Left colon (tissue), 2 donors: ENCODE measurements around the gene TSHR. TPM values are rescaled to one million over a fixed set of nuclear protein-coding genes. Genes with fewer than 3 reads are reported as not detected.
"Not testable (repeated sequence)": the region's sequence is repeated elsewhere in the genome, so short reads cannot be mapped to it uniquely, and the experiment has no call there.

ENCODE experiments used
- ATAC-seq: fragments of 200-7000 bp; cut with Tn5 transposase; one replicate; pipeline ENCODE4 v1.9.1; 2020; ENCODE audit warnings: mild to moderate bottlenecking, moderate library complexity
- DNase-seq, 2 donors: peaks; one replicate each; pipeline ENCODE4 v3.0.0-alpha.2; 2020
- intact Hi-C, 2 donors: fragments of 100-400 bp; cut with DNase I in 1 of 2; cut with micrococcal nuclease in 1 of 2; formaldehyde crosslinking; loops; one replicate each; pipeline versions ENCODE4 v1.11.2 to v1.14.0; 2022; cut with DNase I, micrococcal nuclease
- total RNA-seq, 2 donors: library from RNA; stranded (reverse); fragmentation: NEBNext Ultra II Directional; extraction: Animal tissue kit (Norgen Biotek cat#: 25700); gene quantifications; one replicate each; pipeline ENCODE4 v1.2.1, GENCODE V29; 2021
- donor health status: DM: no; HTN: no; CAD: no.
- donor health status: DM: yes; HTN: yes; CAD: no.

The TSHR gene
- total RNA-seq, 2 donors from 2014 or later = 0.22 TPM; not detected in 1

GRCh38 chr14:81042438-81042837 lies 87.0 kb downstream of the TSHR start:
- DNase-seq (no peak), ATAC-seq (no peak)
- intact Hi-C loops = no loop called here

GRCh38 chr14:81051547-81051946 lies 96.1 kb downstream of the TSHR start:
- no peak for DNase-seq
- intact Hi-C loops = no loop called here
- ATAC-seq = no peak

- intact Hi-C loops, DNase-seq, ATAC-seq: not testable (repeated sequence)
Measured at GRCh38 chr14:81054057-81054456, 98.6 kb downstream of the TSHR start.

- DNase-seq = no peak
- no peak for ATAC-seq
- intact Hi-C loops = no loop called here
Measured at GRCh38 chr14:81055971-81056370, 100.5 kb downstream of the TSHR start.

GRCh38 chr14:81062380-81062779 lies 107.0 kb downstream of the TSHR start:
- ATAC-seq (no peak), DNase-seq (no peak)
- intact Hi-C loops = no loop called here

GRCh38 chr14:81062816-81063215 lies 107.4 kb downstream of the TSHR start:
- intact Hi-C loops = no loop called here

GRCh38 chr14:81066672-81067071 lies 111.3 kb downstream of the TSHR start:
- ATAC-seq (no peak), DNase-seq (no peak)
- intact Hi-C loops = no loop called here

More at GRCh38 chr14:81062816-81063215, 107.4 kb downstream of the TSHR start:
- DNase-seq (no peak), ATAC-seq (no peak)

GRCh38 chr14:81067156-81067555 lies 111.7 kb downstream of the TSHR start:
- ATAC-seq (no peak), DNase-seq (no peak)
- intact Hi-C loops = no loop called here

- DNase-seq (no peak), ATAC-seq (no peak)
- intact Hi-C loops = no loop called here
Measured at GRCh38 chr14:81068176-81068782, 112.9 kb downstream of the TSHR start.

GRCh38 chr14:81070511-81070910 lies 115.1 kb downstream of the TSHR start:
- DNase-seq = no peak
- no peak for ATAC-seq
- intact Hi-C loops = no loop called here

GRCh38 chr14:81085596-81085995 lies 130.2 kb downstream of the TSHR start:
- DNase-seq = no peak

GRCh38 chr14:81087230-81087629 lies 131.8 kb downstream of the TSHR start:
- ATAC-seq = no peak
- intact Hi-C loops = no loop called here
- DNase-seq = no peak

More at GRCh38 chr14:81085596-81085995, 130.2 kb downstream of the TSHR start:
- no peak for ATAC-seq
- intact Hi-C loops = no loop called here

GRCh38 chr14:81091139-81091538 lies 135.7 kb downstream of the TSHR start:
- intact Hi-C loops = no loop called here
- DNase-seq (no peak), ATAC-seq (no peak)

GRCh38 chr14:81091660-81092059 lies 136.2 kb downstream of the TSHR start:
- ATAC-seq (no peak), DNase-seq (no peak)
- intact Hi-C loops = no loop called here

GRCh38 chr14:81093651-81094050 lies 138.2 kb downstream of the TSHR start:
- no peak for ATAC-seq
- intact Hi-C loops = no loop called here
- no peak for DNase-seq

- ATAC-seq = no peak
- no peak for DNase-seq
- intact Hi-C loops = no loop called here
Measured at GRCh38 chr14:81095539-81095938, 140.1 kb downstream of the TSHR start.

- intact Hi-C loops = no loop called here
- no peak for ATAC-seq
- no peak for DNase-seq
Measured at GRCh38 chr14:81096656-81097055, 141.2 kb downstream of the TSHR start.

- ATAC-seq = no peak
- intact Hi-C loops = no loop called here
- no peak for DNase-seq
Measured at GRCh38 chr14:81102217-81102616, 146.8 kb downstream of the TSHR start.

- ATAC-seq = no peak
- DNase-seq = no peak
- intact Hi-C loops = no loop called here
Measured at GRCh38 chr14:81103443-81103842, 148.0 kb downstream of the TSHR start.

- intact Hi-C loops = no loop called here
- DNase-seq (no peak), ATAC-seq (no peak)
Measured at GRCh38 chr14:81105378-81105777, 150.0 kb downstream of the TSHR start.

- no peak for ATAC-seq
- intact Hi-C loops = no loop called here
- no peak for DNase-seq
Measured at GRCh38 chr14:81105961-81106360, 150.5 kb downstream of the TSHR start.
